Retinal pigment epithelial cell (primary cell): ENCODE measurements around the gene FAM83F.

Source experiments
- DNase-seq: peaks from one replicate; pipeline ENCODE4 v3.0.0-alpha.2; 2010; ENCODE audit warnings: low read depth
- H3K4me3 ChIP-seq: 2 replicates; pipeline ENCODE4 v1.5.1; 2011; ENCODE audit warnings: mild to moderate bottlenecking, low read length, control low read depth, moderate library complexity
- CTCF ChIP-seq: conservative IDR thresholded peaks from 2 replicates; pipeline ENCODE4 v1.5.1; 2011; ENCODE audit warnings: low read depth, low read length, control low read depth, inconsistent platforms

FAM83F gene

GRCh38 chr22:39958949-39959639, 35.7 kb upstream of the FAM83F start:
- H3K4me3 ChIP-seq: no peak overlapping the region
- DNase-seq: no peak
- TF ChIP-seq CTCF: no peak

- DNase-seq: no peak
- H3K4me3 ChIP-seq: no peak within 1 kb of the TSS
- TF ChIP-seq CTCF: peak; percentile 40
Observed at GRCh38 chr22:39959640-39960447, 34.9 kb upstream of the FAM83F start, which contains the start of gene TMA7B. TMA7B (plus strand) TSS chr22:39960397; CDS start chr22:39964375, 3,978 bp downstream.

- DNase-seq: no peak
- no peak for TF ChIP-seq CTCF
- H3K4me3 ChIP-seq: no peak overlapping the region
Observed at GRCh38 chr22:39960791-39961746, 33.7 kb upstream of the FAM83F start.

- H3K4me3 ChIP-seq: no peak overlapping the region
- no peak for TF ChIP-seq CTCF
- DNase-seq: no peak
Observed at GRCh38 chr22:39962071-39962470, 32.7 kb upstream of the FAM83F start.

- no peak for DNase-seq
- H3K4me3 ChIP-seq: no peak overlapping the region
- no peak for TF ChIP-seq CTCF
Observed at GRCh38 chr22:39965748-39966147, 29.0 kb upstream of the FAM83F start.

- TF ChIP-seq CTCF: no peak
- no peak overlapping the region for H3K4me3 ChIP-seq
- DNase-seq: no peak
Observed at GRCh38 chr22:39966470-39966869, 28.3 kb upstream of the FAM83F start.
